HEK293 (cell line): ENCODE data around the gene HTR1E.

ENCODE experiments used
- CTCF ChIA-PET: fragments of 350-600 bp; formaldehyde crosslinking; extraction: SDS; loops from one replicate; lab custom pipeline; 2021; ENCODE audit warnings: antibody characterized with exemption; lab: Yijun Ruan, JAX
- POLR2A ChIA-PET: fragments of 300-600 bp; formaldehyde crosslinking; extraction: SDS; loops from one replicate; lab custom pipeline; 2020; ENCODE audit warnings: antibody characterized with exemption, inconsistent platforms; lab: Yijun Ruan, JAX
- H3K27ac ChIP-seq: fragments of 200-500 bp; sonication (Bioruptor generic); 2 replicates; pipeline ENCODE4 v1.5.1; 2014; ENCODE audit warnings: low read depth, low read length, control low read depth, inconsistent platforms; ENCODE audit errors: extremely low read depth
- H3K36me3 ChIP-seq, 2 experiments: fragments of 200-500 bp in 1 of 2; sonication (Bioruptor generic) in 1 of 2; 1 replicate in 1 of 2; 2 replicates in 1 of 2; pipeline ENCODE4 v1.5.1; 2014 to 2017; ENCODE audit warnings: inconsistent platforms in 2 of 2, low read length in 2 of 2; ENCODE audit not compliant: control insufficient read depth in 2 of 2, insufficient read depth in 1 of 2
- H3K4me1 ChIP-seq: fragments of 200-500 bp; sonication (Bioruptor generic); 2 replicates; pipeline ENCODE4 v1.5.1; 2014; ENCODE audit warnings: mild to moderate bottlenecking, low read length, inconsistent platforms; ENCODE audit not compliant: control insufficient read depth, insufficient read depth
- H3K4me3 ChIP-seq: 2 replicates; pipeline ENCODE4 v1.5.1; 2011; ENCODE audit warnings: low read depth, mild to moderate bottlenecking, control low read depth, low read length, moderate library complexity
- H3K9me3 ChIP-seq: fragments of 200-500 bp; sonication (Bioruptor generic); 2 replicates; pipeline ENCODE4 v1.5.1; 2014; ENCODE audit warnings: low read depth, low read length, inconsistent platforms; ENCODE audit not compliant: control insufficient read depth, insufficient read depth
- CTCF ChIP-seq: fragments of 450-650 bp; formaldehyde crosslinking; IDR thresholded peaks from 2 replicates; pipeline ENCODE4 v1.5.1; 2016; ENCODE audit warnings: missing biosample characterization, missing genetic modification characterization
- GFI1B ChIP-seq: fragments of 450-650 bp; formaldehyde crosslinking; IDR thresholded peaks from 2 replicates; pipeline ENCODE4 v1.5.1; 2016; ENCODE audit warnings: missing biosample characterization, missing genetic modification characterization
- PRDM1 ChIP-seq: fragments of 450-650 bp; formaldehyde crosslinking; IDR thresholded peaks from 2 replicates; pipeline ENCODE4; 2016; ENCODE audit warnings: missing biosample characterization, missing genetic modification characterization
- ZBTB11 ChIP-seq: fragments of 450-650 bp; formaldehyde crosslinking; conservative IDR thresholded peaks from 2 replicates; pipeline ENCODE4 v1.5.1; 2016; ENCODE audit warnings: low read depth, missing biosample characterization, missing genetic modification characterization
- ZFHX2 ChIP-seq: fragments of 450-650 bp; formaldehyde crosslinking; conservative IDR thresholded peaks from 2 replicates; pipeline ENCODE4 v1.5.1; 2016; ENCODE audit warnings: missing biosample characterization, missing genetic modification characterization
- ZFP69B ChIP-seq: fragments of 450-650 bp; formaldehyde crosslinking; IDR thresholded peaks from 2 replicates; pipeline ENCODE4 v1.5.1; 2016; ENCODE audit warnings: missing biosample characterization, missing genetic modification characterization
- ZNF114 ChIP-seq: fragments of 450-650 bp; formaldehyde crosslinking; IDR thresholded peaks from 2 replicates; pipeline ENCODE4 v1.5.0; 2017; ENCODE audit warnings: missing biosample characterization, missing genetic modification characterization
- ZNF18 ChIP-seq: fragments of 450-650 bp; formaldehyde crosslinking; IDR thresholded peaks from 2 replicates; pipeline ENCODE4 v1.5.1; 2016; ENCODE audit warnings: missing biosample characterization, missing genetic modification characterization
- ZNF184 ChIP-seq: fragments of 450-650 bp; IDR thresholded peaks from 2 replicates; pipeline ENCODE4 v1.5.1; 2018; ENCODE audit warnings: missing biosample characterization, mild to moderate bottlenecking, missing genetic modification characterization
- ZNF223 ChIP-seq: fragments of 450-650 bp; formaldehyde crosslinking; IDR thresholded peaks from 2 replicates; pipeline ENCODE4 v1.5.1; 2016; ENCODE audit warnings: missing biosample characterization, missing genetic modification characterization
- ZNF280D ChIP-seq: fragments of 450-650 bp; formaldehyde crosslinking; IDR thresholded peaks from 2 replicates; pipeline ENCODE4 v1.5.1; 2016; ENCODE audit warnings: missing biosample characterization, missing genetic modification characterization
- ZNF362 ChIP-seq: fragments of 450-650 bp; formaldehyde crosslinking; IDR thresholded peaks from 2 replicates; pipeline ENCODE4 v1.5.1; 2016; ENCODE audit warnings: missing biosample characterization, missing genetic modification characterization
- ZNF529 ChIP-seq: fragments of 450-650 bp; formaldehyde crosslinking; IDR thresholded peaks from 2 replicates; pipeline ENCODE4 v1.5.1; 2017; ENCODE audit warnings: missing genetic modification characterization, missing biosample characterization; ENCODE audit not compliant: insufficient replicate concordance
- ZNF530 ChIP-seq: fragments of 450-650 bp; formaldehyde crosslinking; IDR thresholded peaks from 2 replicates; pipeline ENCODE4 v1.5.1; 2016; ENCODE audit warnings: low read depth, missing biosample characterization, missing genetic modification characterization
- ZNF624 ChIP-seq: fragments of 450-650 bp; formaldehyde crosslinking; IDR thresholded peaks from 2 replicates; pipeline ENCODE4 v1.5.1; 2017; ENCODE audit warnings: missing biosample characterization, missing genetic modification characterization
- ZNF654 ChIP-seq: fragments of 450-650 bp; formaldehyde crosslinking; IDR thresholded peaks from 2 replicates; pipeline ENCODE4 v1.5.1; 2016; ENCODE audit warnings: low read depth, missing biosample characterization, missing genetic modification characterization
- ZNF777 ChIP-seq: fragments of 450-650 bp; formaldehyde crosslinking; IDR thresholded peaks from 2 replicates; pipeline ENCODE4 v1.5.1; 2017; ENCODE audit warnings: missing biosample characterization, missing genetic modification characterization, borderline replicate concordance

The HTR1E gene

GRCh38 chr6:87027021-87027420, 89.7 kb downstream of the HTR1E start (continued):
- TF ChIP-seq PRDM1 (tag by site-specific recombination) (no peak), ZFP69B (no peak), ZNF529 (no peak), ZNF530 (tag by site-specific recombination) (no peak)

- H3K4me1 ChIP-seq, result no peaks in the 10 kb centered on the region
- CTCF ChIA-PET, result no interaction called here
- H3K36me3 ChIP-seq, result no peaks in the 10 kb centered on the region
- TF ChIP-seq ZNF18 (no peak), ZNF654 (tag by site-specific recombination) (peak; percentile 81), ZNF223 (no peak), CTCF (tag by site-specific recombination) (0 out of 2 replicates have a peak, but pooled peaks have one; percentile 28)
- POLR2A ChIA-PET, result no interaction called here
- no peaks in the 10 kb centered on the region; the same call in 1 of the 2 replicates for H3K9me3 ChIP-seq
- no peak overlapping the region for H3K4me3 ChIP-seq
- no peak overlapping the region for H3K27ac ChIP-seq
These were observed 92.5 kb downstream of the HTR1E start for GRCh38 chr6:87029711-87030314.

GRCh38 chr6:87040729-87041128, 103.4 kb downstream of the HTR1E start:
- ChIA-PET POLR2A (no interaction called here), CTCF (no interaction called here)
- TF ChIP-seq ZNF777 (no peak), ZNF114 (tag by site-specific recombination) (no peak), PRDM1 (tag by site-specific recombination) (no peak), ZFHX2 (no peak), ZNF362 (tag by site-specific recombination) (no peak), ZBTB11 (no peak), ZNF280D (tag by site-specific recombination) (no peak), ZFP69B (no peak), ZNF624 (tag by site-specific recombination) (no peak), GFI1B (tag by site-specific recombination) (no peak), ZNF184 (tag by site-specific recombination) (no peak)

More at GRCh38 chr6:87040729-87041128, 103.4 kb downstream of the HTR1E start:
- Histone ChIP-seq H3K4me1 (no peaks in the 10 kb centered on the region), H3K36me3 (no peaks in the 10 kb centered on the region), H3K4me3 (no peak overlapping the region), H3K9me3 (no peaks in the 10 kb centered on the region), H3K27ac (no peak overlapping the region)
